GM18502 (cell line): ENCODE results near the gene VIPR1.

Source experiments
- ATAC-seq: cut with Tn5 transposase; IDR thresholded peaks from one replicate; pipeline ENCODE4 v1.9.1; 2021; ENCODE audit warnings: mild to moderate bottlenecking; ENCODE audit not compliant: unreplicated experiment, poor library complexity

Gene VIPR1

GRCh38 chr3:42502429-42503250 lies at the start of gene VIPR1:
Gene VIPR1 (plus strand): TSS chr3:42502643. CDS start chr3:42502736, 93 bp downstream.
- peak; percentile 97 for ATAC-seq

- no peak for ATAC-seq
These were observed 46.2 kb upstream of the VIPR1 start for GRCh38 chr3:42456211-42456610.

- ATAC-seq, result no peak
These were observed 43.3 kb upstream of the VIPR1 start for GRCh38 chr3:42459151-42459550.

- ATAC-seq, result no peak
These were observed 40.7 kb upstream of the VIPR1 start for GRCh38 chr3:42461762-42462161.

- no peak for ATAC-seq
These were observed 39.4 kb upstream of the VIPR1 start for GRCh38 chr3:42463093-42463492.

- ATAC-seq, result no peak
These were observed 34.3 kb upstream of the VIPR1 start for GRCh38 chr3:42468111-42468510.

- ATAC-seq, result no peak
These were observed 29.9 kb upstream of the VIPR1 start for GRCh38 chr3:42472555-42472954.

GRCh38 chr3:42473083-42473932 lies 29.1 kb upstream of the VIPR1 start:
- no peak for ATAC-seq

GRCh38 chr3:42476225-42477125 lies 26.0 kb upstream of the VIPR1 start:
- no peak for ATAC-seq

GRCh38 chr3:42477696-42478095 lies 24.7 kb upstream of the VIPR1 start:
- ATAC-seq, result no peak

GRCh38 chr3:42478830-42479229 lies 23.6 kb upstream of the VIPR1 start:
- ATAC-seq, result no peak

GRCh38 chr3:42486814-42487565 lies 15.5 kb upstream of the VIPR1 start:
- no peak for ATAC-seq

GRCh38 chr3:42488687-42489086 lies 13.8 kb upstream of the VIPR1 start:
- no peak for ATAC-seq

- ATAC-seq, result no peak
These were observed 13.1 kb upstream of the VIPR1 start for GRCh38 chr3:42489116-42489936.

GRCh38 chr3:42489937-42490227 lies 12.6 kb upstream of the VIPR1 start:
- no peak for ATAC-seq

GRCh38 chr3:42490243-42490642 lies 12.2 kb upstream of the VIPR1 start:
- ATAC-seq, result peak; percentile 96

- ATAC-seq, result no peak
These were observed 10.4 kb upstream of the VIPR1 start for GRCh38 chr3:42491881-42492507.

GRCh38 chr3:42492508-42493080 lies 9.8 kb upstream of the VIPR1 start:
- ATAC-seq, result no peak
